ENCODE measurements around the gene ADGB.

The ADGB gene

GRCh38 chr6:146864885-146865284 lies 266.1 kb downstream of the ADGB start:
- DNase-seq: no peak
